H1 (cell line): ENCODE results near the gene IFNAR2. TPM values are rescaled to one million over a fixed set of nuclear protein-coding genes. Genes with fewer than 3 reads are reported as not detected.

ENCODE experiments used
- CTCF ChIA-PET: fragments of 300-600 bp; sonication (Branson Sonifier 250); formaldehyde crosslinking; loops from one replicate; lab custom pipeline; 2021; ENCODE audit not compliant: partially characterized antibody; lab: Charles Lee
- POLR2A ChIA-PET: fragments of 300-600 bp; sonication (Branson Sonifier 250); formaldehyde crosslinking; loops from one replicate; lab custom pipeline; 2021; ENCODE audit warnings: inconsistent platforms; ENCODE audit not compliant: partially characterized antibody; lab: Charles Lee
- DNase-seq, 2 experiments: peaks; one replicate each; pipeline versions ENCODE4 v3.0.0 to v3.0.0-alpha.2; 2010 to 2022; ENCODE audit warnings: low spot score in 2 of 2, low read depth in 1 of 2, mixed read lengths in 1 of 2
- FAIRE-seq: peaks from 2 replicates; lab custom pipeline; 2011; peaks lifted over from hg19 to GRCh38; lab: Jason Lieb, UNC
- H2AFZ ChIP-seq: 2 replicates; pipeline ENCODE4 v1.8.1; 2012; ENCODE audit warnings: low read length, inconsistent platforms
- H2AK5ac ChIP-seq: 2 replicates; pipeline ENCODE4 v1.6.1; 2013; ENCODE audit warnings: low read depth, low read length
- H2BK120ac ChIP-seq: replicated peaks from 2 replicates; pipeline ENCODE3; 2013; ENCODE audit warnings: low read depth, low read length, inconsistent platforms
- H2BK12ac ChIP-seq: 2 replicates; pipeline ENCODE4 v1.6.1; 2013; ENCODE audit warnings: low read depth, low read length
- H2BK15ac ChIP-seq: 2 replicates; pipeline ENCODE4 v1.6.1; 2013; ENCODE audit warnings: low read length
- H2BK20ac ChIP-seq: 2 replicates; pipeline ENCODE4 v1.6.1; 2013; ENCODE audit warnings: low read length
- H2BK5ac ChIP-seq: 2 replicates; pipeline ENCODE4 v1.6.1; 2013; ENCODE audit warnings: low read depth, low read length
- H3K14ac ChIP-seq: 2 replicates; pipeline ENCODE4 v1.6.1; 2013; ENCODE audit warnings: inconsistent platforms; ENCODE audit not compliant: insufficient read length
- H3K18ac ChIP-seq: 2 replicates; pipeline ENCODE4 v1.6.1; 2013; ENCODE audit warnings: low read length; ENCODE audit errors: extremely low read depth
- H3K23ac ChIP-seq: 2 replicates; pipeline ENCODE4 v1.6.1; 2013; ENCODE audit warnings: inconsistent platforms; ENCODE audit not compliant: insufficient read length
- H3K23me2 ChIP-seq: 2 replicates; pipeline ENCODE4 v1.6.1; 2013; ENCODE audit warnings: low read depth, low read length
- H3K27ac ChIP-seq: 2 replicates; pipeline ENCODE4 v1.6.1; 2011; ENCODE audit warnings: low read depth, low read length, inconsistent platforms
- H3K27me3 ChIP-seq, 4 experiments: replicated peaks in 1 of 4; 1 replicate in 1 of 4; 2 replicates in 3 of 4; pipeline versions ENCODE4 v1.6.1 to v1.8.1; 2011 to 2013; ENCODE audit warnings: low read length in 3 of 4, mild to moderate bottlenecking in 3 of 4, inconsistent platforms in 2 of 4, mixed read lengths in 2 of 4, moderate library complexity in 1 of 4; ENCODE audit not compliant: control insufficient read depth in 3 of 4, insufficient read depth in 3 of 4; ENCODE audit errors: extremely low read depth in 1 of 4
- H3K36me3 ChIP-seq, 4 experiments: 2 replicates each; pipeline versions ENCODE4 v1.6.1 to v1.8.1; 2011 to 2013; ENCODE audit warnings: mild to moderate bottlenecking in 4 of 4, low read length in 3 of 4, moderate library complexity in 2 of 4, control low read depth in 1 of 4, inconsistent platforms in 1 of 4; ENCODE audit not compliant: insufficient read depth in 4 of 4, control insufficient read depth in 2 of 4
- H3K4ac ChIP-seq: replicated peaks from 2 replicates; pipeline ENCODE3; 2013; ENCODE audit warnings: low read length, low read depth, mixed read lengths, inconsistent platforms; ENCODE audit not compliant: insufficient read length
- H3K4me1 ChIP-seq, 4 experiments: replicated peaks in 1 of 4; 1 replicate in 1 of 4; 2 replicates in 3 of 4; pipeline versions ENCODE4 v1.6.1 to v1.8.1; 2011 to 2013; ENCODE audit warnings: low read length in 3 of 4, inconsistent platforms in 2 of 4, mixed read lengths in 1 of 4; ENCODE audit not compliant: insufficient read depth in 4 of 4, control insufficient read depth in 3 of 4
- H3K4me2 ChIP-seq, 2 experiments: 2 replicates each; pipeline versions ENCODE4 v1.6.1 to v1.8.1; 2011 to 2013; ENCODE audit warnings: low read depth in 2 of 2, low read length in 2 of 2, control low read depth in 1 of 2, inconsistent platforms in 1 of 2, mild to moderate bottlenecking in 1 of 2; ENCODE audit not compliant: insufficient read depth in 1 of 2
- H3K4me3 ChIP-seq, 4 experiments: fragments of 200-600, 300-600 bp in 1 of 4; sonication (generic), shearing (Covaris generic), sonication (Bioruptor Twin) in 1 of 4; 2 replicates each; pipeline versions ENCODE4 v1.5.1 to v1.8.1; 2011 to 2016; ENCODE audit warnings: low read length in 4 of 4, low read depth in 3 of 4, control low read depth in 2 of 4, inconsistent platforms in 2 of 4, mild to moderate bottlenecking in 2 of 4, mixed read lengths in 1 of 4, moderate library complexity in 1 of 4; ENCODE audit not compliant: insufficient read depth in 2 of 4; ENCODE audit errors: extremely low read depth in 1 of 4
- H3K56ac ChIP-seq: replicated peaks from 2 replicates; pipeline ENCODE3; 2013; ENCODE audit warnings: low read depth, mild to moderate bottlenecking, mixed read lengths, low read length, inconsistent platforms; ENCODE audit not compliant: insufficient read length
- H3K79me1 ChIP-seq: 2 replicates; pipeline ENCODE4 v1.6.1; 2013; ENCODE audit warnings: low read depth, low read length, control low read depth
- H3K79me2 ChIP-seq, 2 experiments: 2 replicates each; pipeline versions ENCODE4 v1.6.1 to v1.8.1; 2012 to 2013; ENCODE audit warnings: low read length in 2 of 2, mild to moderate bottlenecking in 2 of 2, inconsistent platforms in 1 of 2; ENCODE audit not compliant: insufficient read depth in 2 of 2, control insufficient read depth in 1 of 2
- H3K9ac ChIP-seq, 4 experiments: replicated peaks in 1 of 4; 1 replicate in 1 of 4; 2 replicates in 3 of 4; pipeline versions ENCODE4 v1.6.1 to v1.8.1; 2011 to 2013; ENCODE audit warnings: low read depth in 3 of 4, low read length in 3 of 4, control low read depth in 2 of 4, mild to moderate bottlenecking in 2 of 4, moderate library complexity in 2 of 4, inconsistent platforms in 1 of 4; ENCODE audit errors: extremely low read depth in 1 of 4
- H3K9me3 ChIP-seq, 2 experiments: 2 replicates each; pipeline versions ENCODE4 v1.6.1 to v1.8.1; 2012 to 2013; ENCODE audit warnings: mild to moderate bottlenecking in 2 of 2, moderate library complexity in 2 of 2, control low read depth in 1 of 2, inconsistent platforms in 1 of 2, low read depth in 1 of 2, low read length in 1 of 2, mixed read lengths in 1 of 2; ENCODE audit not compliant: insufficient read depth in 2 of 2
- H4K20me1 ChIP-seq, 2 experiments: replicated peaks in 1 of 2; 2 replicates each; pipeline versions ENCODE3 to v1.8.1; 2011 to 2013; ENCODE audit warnings: inconsistent platforms in 2 of 2, low read length in 2 of 2, mild to moderate bottlenecking in 1 of 2; ENCODE audit not compliant: insufficient read depth in 2 of 2, control insufficient read depth in 1 of 2
- H4K5ac ChIP-seq: 2 replicates; pipeline ENCODE4 v1.6.1; 2013; ENCODE audit warnings: low read length, low read depth, mixed read lengths, inconsistent platforms; ENCODE audit not compliant: insufficient read length
- H4K8ac ChIP-seq: 2 replicates; pipeline ENCODE4 v1.8.0; 2013; ENCODE audit warnings: mild to moderate bottlenecking, moderate library complexity, low read length, inconsistent platforms; ENCODE audit not compliant: insufficient read depth; ENCODE audit errors: extremely low read depth
- H4K91ac ChIP-seq: replicated peaks from 2 replicates; pipeline ENCODE3; 2013; ENCODE audit warnings: low read length, mixed read lengths, inconsistent platforms; ENCODE audit not compliant: insufficient read length
- CTBP2 ChIP-seq: IDR thresholded peaks from 2 replicates; pipeline ENCODE4 v1.7.0; 2011; ENCODE audit warnings: borderline replicate concordance, mild to moderate bottlenecking, moderate library complexity, mixed read lengths, low read length; ENCODE audit not compliant: insufficient read depth, insufficient read length
- GABPA ChIP-seq: IDR thresholded peaks from 2 replicates; pipeline ENCODE4 v1.6.1; 2011; ENCODE audit warnings: mild to moderate bottlenecking, low read length, moderate library complexity, borderline replicate concordance; ENCODE audit not compliant: insufficient read depth
- HDAC2 ChIP-seq, 2 experiments: fragments of 300-600 bp in 1 of 2; sonication (generic) in 1 of 2; IDR thresholded peaks; 2 replicates each; pipeline ENCODE4 v1.6.1; 2011 to 2012; ENCODE audit warnings: low read depth in 2 of 2, low read length in 2 of 2, mild to moderate bottlenecking in 2 of 2, moderate library complexity in 2 of 2, borderline replicate concordance in 1 of 2, inconsistent platforms in 1 of 2
- JUND ChIP-seq: IDR thresholded peaks from 2 replicates; pipeline ENCODE4 v1.6.1; 2011; ENCODE audit warnings: mild to moderate bottlenecking, improper control_type of control experiment, low read length
- MAX ChIP-seq: IDR thresholded peaks from 2 replicates; pipeline ENCODE4 v1.6.1; 2012; ENCODE audit warnings: inconsistent platforms
- PHF8 ChIP-seq: fragments of 200-600 bp; sonication (generic); conservative IDR thresholded peaks from 2 replicates; pipeline ENCODE4 v1.7.1; 2012; ENCODE audit warnings: low read depth, mild to moderate bottlenecking, inconsistent platforms, low read length, moderate library complexity
- POLR2A ChIP-seq, 2 experiments: IDR thresholded peaks; 1 replicate in 1 of 2; 2 replicates in 1 of 2; pipeline ENCODE4 v1.6.1; 2011; ENCODE audit warnings: low read depth in 2 of 2, low read length in 2 of 2, mild to moderate bottlenecking in 2 of 2; ENCODE audit errors: control extremely low read depth in 1 of 2
- SIX5 ChIP-seq: IDR thresholded peaks from 2 replicates; pipeline ENCODE4 v1.6.1; 2011; ENCODE audit warnings: mild to moderate bottlenecking, low read depth, low read length
- SP1 ChIP-seq: IDR thresholded peaks from 2 replicates; pipeline ENCODE4 v1.6.1; 2011; ENCODE audit warnings: low read depth, low read length
- SP2 ChIP-seq: IDR thresholded peaks from 2 replicates; pipeline ENCODE4 v1.6.1; 2012; ENCODE audit warnings: mild to moderate bottlenecking, low read length, inconsistent platforms
- SP4 ChIP-seq: IDR thresholded peaks from 2 replicates; pipeline ENCODE4 v1.6.1; 2012; ENCODE audit warnings: low read length, inconsistent platforms
- WGBS, 2 experiments: shearing (Covaris generic) in 1 of 2; methylation state at CpG; one replicate each; pipeline versions ENCODE4 v1.1.6 to v1.1.7; 2013 to 2015; ENCODE audit warnings: low lambda C conversion rate in 2 of 2, mixed read lengths in 2 of 2, inconsistent platforms in 1 of 2, low coverage in 1 of 2, missing lambda C conversion rate in 1 of 2; ENCODE audit not compliant: insufficient replicate concordance in 2 of 2, insufficient coverage in 1 of 2, insufficient read length in 1 of 2; ENCODE audit errors: extremely low coverage in 1 of 2, missing lambda C conversion rate in 1 of 2; 5-methylcytosine and 5-hydroxymethylcytosine counted together
- polyA plus RNA-seq, 7 experiments: library from polyadenylated mRNA; depleted of rRNA in 3 of 7; stranded (reverse) in 5 of 7; unstranded in 2 of 7; fragments of >200 nt in 5 of 7; fragments of 200-250 nt in 2 of 7; gene quantifications; 1 replicate in 5 of 7; 2 replicates in 1 of 7; 4 replicates in 1 of 7; pipeline versions ENCODE4 v1.2.1 to v1.2.3, GENCODE V29; 2011 to 2013; ENCODE audit warnings: missing spikeins in 2 of 7, mixed read lengths in 2 of 7
- total RNA-seq: library from RNA; stranded (reverse); fragmentation: NEBNext Ultra II Directional; extraction: Animal tissue kit (Norgen Biotek cat#: 25700); gene quantifications from 2 replicates; pipeline ENCODE4 v1.2.1, GENCODE V29; 2021

The IFNAR2 gene
- total and polyA plus RNA-seq, 2 of the 8 experiments (the other 6 are each of a cell fraction or from before 2014, with no cell fraction given) = 12.2 to 16.1 TPM

GRCh38 chr21:33279330-33279820 is 49.6 kb downstream of the IFNAR2 start:
- no peaks in the 10 kb centered on the region for H3K36me3 ChIP-seq
- H2AK5ac ChIP-seq = no peak overlapping the region
- no peak overlapping the region for H3K4me2 ChIP-seq
- no peak overlapping the region for H2AFZ ChIP-seq
- no peaks in the 10 kb centered on the region for H3K79me1 ChIP-seq
- H3K9me3 ChIP-seq = no peaks in the 10 kb centered on the region
- no peaks in the 10 kb centered on the region for H3K4me1 ChIP-seq
- no peak overlapping the region for H2BK15ac ChIP-seq
- no peak overlapping the region for H2BK12ac ChIP-seq
- no peak overlapping the region for H3K27ac ChIP-seq
- H3K18ac ChIP-seq = no peak overlapping the region
- H3K23ac ChIP-seq = no peak overlapping the region
- DNase-seq = no peak
- H4K20me1 ChIP-seq = no peaks in the 10 kb centered on the region
- no peak overlapping the region for H3K14ac ChIP-seq
- H3K79me2 ChIP-seq = no peaks in the 10 kb centered on the region
- WGBS, 2 experiments = 91% methylated on average over 3 of the region's 3 CpGs; no CpG with 5 or more reads in 1 of the 2 experiments
- no peak overlapping the region for H3K4me3 ChIP-seq
- H3K4ac ChIP-seq = no peak overlapping the region
- H3K23me2 ChIP-seq = no peaks in the 10 kb centered on the region
- H2BK20ac ChIP-seq = no peak overlapping the region
- no peak overlapping the region for H3K9ac ChIP-seq
- no peak overlapping the region for H4K8ac ChIP-seq
- ChIA-PET POLR2A (interaction anchor here (1.1 kb wide), 1 partner anchor 13 kb away, joined by 4 read pairs; the partner anchor contains the start of gene IL10RB), CTCF (interaction anchor here (0.7 kb wide), 2 partner anchors 14 to 339 kb away, joined by 3 read pairs; no protein-coding TSS in a partner anchor)
- H3K27me3 ChIP-seq = no peaks in the 10 kb centered on the region
- H4K5ac ChIP-seq = no peak overlapping the region
- FAIRE-seq = no peak
- H2BK120ac ChIP-seq = no peak overlapping the region
- H4K91ac ChIP-seq = no peak overlapping the region
- H3K56ac ChIP-seq = no peak overlapping the region
- H2BK5ac ChIP-seq = no peak overlapping the region
- TF ChIP-seq JUND = no peak
- TF ChIP-seq CTBP2 = no peak
- TF ChIP-seq POLR2A (IDR thresholded peaks at IDR 0.05; ENCODE audit: control extremely low read depth in 1 of 2, low read depth in 2 of 2, low read length in 2 of 2) = no peak
- no peak for TF ChIP-seq PHF8
- TF ChIP-seq HDAC2 (IDR thresholded peaks at IDR 0.05; ENCODE audit: borderline replicate concordance in 1 of 2, low read depth in 2 of 2, low read length in 2 of 2) = no peak
- no peak for TF ChIP-seq GABPA
- no peak for TF ChIP-seq SP2
- TF ChIP-seq SIX5 = no peak
- TF ChIP-seq SP4 = no peak
- no peak for TF ChIP-seq MAX
- TF ChIP-seq SP1 = no peak
